Measurements from ENCODE around the gene LRPAP1. TPM values are rescaled to one million over a fixed set of nuclear protein-coding genes. Genes with fewer than 3 reads are reported as not detected.
"Not testable (repeated sequence)": the region's sequence is repeated elsewhere in the genome, so short reads cannot be mapped to it uniquely, and the experiment has no call there.

The LRPAP1 gene
- total RNA-seq, 1 donor: 82.9 TPM

- not testable (repeated sequence) for H3K27me3 ChIP-seq (ENCODE audit: insufficient read depth, low read length); H3K4me3 ChIP-seq (ENCODE audit: low read length); H3K4me1 ChIP-seq (ENCODE audit: insufficient read depth, low read length); H3K9me3 ChIP-seq (ENCODE audit: low read depth, low read length)
Observed at GRCh38 chr4:3569611-3570010, 37.4 kb upstream of the LRPAP1 start.

GRCh38 chr4:3566701-3567100 is 34.5 kb upstream of the LRPAP1 start:
- not testable (repeated sequence) for H3K4me3 ChIP-seq (ENCODE audit: low read length); H3K4me1 ChIP-seq (ENCODE audit: insufficient read depth, low read length); H3K27me3 ChIP-seq (ENCODE audit: insufficient read depth, low read length); H3K9me3 ChIP-seq (ENCODE audit: low read depth, low read length)

DNA sequence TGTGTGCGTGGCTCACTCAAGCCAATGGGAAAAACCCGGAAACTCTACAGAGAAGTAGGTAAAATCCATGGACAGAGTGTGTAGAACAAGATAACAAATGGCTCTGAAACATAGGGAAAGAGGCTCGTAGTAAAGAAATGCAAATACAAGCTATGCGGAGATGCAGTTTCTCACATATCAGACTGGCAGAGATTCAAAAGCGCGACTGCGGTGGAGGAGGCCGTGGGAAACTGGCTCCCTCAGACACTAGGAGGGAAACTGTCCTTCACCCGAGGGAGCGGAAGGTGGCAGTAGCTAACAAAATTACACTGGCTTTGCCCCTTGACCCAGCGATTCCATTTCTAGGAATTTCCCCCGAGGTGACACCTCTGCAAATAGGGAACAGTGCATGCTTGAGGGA is 34.1 kb upstream of the LRPAP1 start:
- not testable (repeated sequence) for H3K9me3 ChIP-seq (ENCODE audit: low read depth, low read length); H3K4me3 ChIP-seq (ENCODE audit: low read length); H3K27me3 ChIP-seq (ENCODE audit: insufficient read depth, low read length); H3K4me1 ChIP-seq (ENCODE audit: insufficient read depth, low read length)

- not testable (repeated sequence) for H3K27me3 ChIP-seq (ENCODE audit: insufficient read depth, low read length); H3K9me3 ChIP-seq (ENCODE audit: low read depth, low read length); H3K4me1 ChIP-seq (ENCODE audit: insufficient read depth, low read length); H3K4me3 ChIP-seq (ENCODE audit: low read length)
Observed at GRCh38 chr4:3564948-3565347, 32.7 kb upstream of the LRPAP1 start.

DNA sequence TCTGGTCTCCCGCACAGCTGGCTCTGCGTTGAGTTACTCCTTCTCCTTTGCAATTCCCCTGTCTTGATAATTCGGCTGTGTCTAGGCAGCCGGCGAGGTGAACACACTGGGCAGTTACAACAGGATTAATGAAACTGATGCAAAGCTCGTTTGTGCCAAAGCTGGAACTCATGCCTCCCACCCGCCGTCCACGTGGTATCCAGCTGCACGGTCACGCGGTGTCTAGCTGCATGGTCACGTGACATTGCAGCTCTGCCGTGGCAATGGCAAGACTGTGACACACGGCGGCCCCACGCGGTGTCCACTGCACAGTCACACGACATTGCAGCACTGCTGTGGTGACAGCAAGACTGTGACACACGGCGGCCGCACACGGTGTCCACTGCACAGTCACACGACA is 31.2 kb upstream of the LRPAP1 start:
- Histone ChIP-seq H3K4me1 (ENCODE audit: insufficient read depth, low read length) (no peaks in the 10 kb centered on the region), H3K4me3 (ENCODE audit: low read length) (no peak overlapping the region), H3K9me3 (ENCODE audit: low read depth, low read length) (no peaks in the 10 kb centered on the region), H3K27me3 (ENCODE audit: insufficient read depth, low read length) (no peaks in the 10 kb centered on the region)

GRCh38 chr4:3562127-3562526 is 29.9 kb upstream of the LRPAP1 start:
- not testable (repeated sequence) for H3K27me3 ChIP-seq (ENCODE audit: insufficient read depth, low read length); H3K4me1 ChIP-seq (ENCODE audit: insufficient read depth, low read length); H3K9me3 ChIP-seq (ENCODE audit: low read depth, low read length); H3K4me3 ChIP-seq (ENCODE audit: low read length)

- H3K4me1 ChIP-seq (ENCODE audit: insufficient read depth, low read length): peaks cover 18% of the 10 kb centered on the region
- H3K4me3 ChIP-seq (ENCODE audit: low read length); H3K9me3 ChIP-seq (ENCODE audit: low read depth, low read length); H3K27me3 ChIP-seq (ENCODE audit: insufficient read depth, low read length): not testable (repeated sequence)
Observed at GRCh38 chr4:3560465-3560864, 28.2 kb upstream of the LRPAP1 start.

DNA sequence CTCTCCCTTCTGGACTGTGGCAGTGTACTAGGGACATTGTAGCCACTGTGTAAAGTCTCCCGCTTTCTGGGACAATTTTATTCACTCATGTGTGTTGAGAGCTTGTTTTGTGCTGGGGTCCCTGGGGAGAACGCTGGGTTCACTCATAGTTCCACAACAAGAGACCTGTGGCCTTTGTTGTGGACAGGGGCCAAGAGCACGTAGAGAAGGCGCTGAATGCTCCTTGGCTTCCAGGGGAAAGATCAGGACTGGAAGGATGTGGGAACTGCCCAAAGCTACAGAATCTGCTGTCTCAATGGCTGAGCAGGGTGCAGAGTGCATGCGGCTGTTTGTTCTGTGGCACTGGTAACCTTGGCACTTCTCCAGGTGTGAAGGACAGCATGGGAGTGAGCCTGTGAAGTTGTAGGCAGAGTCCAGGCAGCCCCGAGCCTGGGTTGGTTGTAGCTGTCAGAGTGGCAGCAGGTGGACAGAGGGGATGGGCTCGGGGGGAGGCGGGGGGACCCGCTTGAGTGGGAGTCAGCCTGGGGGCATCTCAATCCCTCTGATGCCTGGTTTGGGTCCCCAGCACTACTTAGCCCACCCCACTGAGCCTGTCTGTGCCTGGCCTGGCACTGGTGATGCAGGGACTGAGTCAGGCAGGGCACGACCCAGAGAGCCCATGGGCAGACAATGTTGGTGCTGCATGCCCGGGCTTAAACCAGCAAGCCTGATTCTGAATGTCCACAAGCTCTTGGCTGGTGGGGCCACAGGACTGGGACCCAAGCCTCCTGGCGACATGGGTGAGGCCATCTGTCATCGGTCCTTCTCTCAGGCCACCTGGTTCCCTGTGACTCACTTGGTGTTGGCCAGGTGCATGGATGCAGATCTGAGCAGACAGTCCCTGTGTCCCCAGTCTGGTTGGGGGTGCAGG is 27.4 kb upstream of the LRPAP1 start:
- H3K27me3 ChIP-seq (ENCODE audit: insufficient read depth, low read length); H3K9me3 ChIP-seq (ENCODE audit: low read depth, low read length); H3K4me3 ChIP-seq (ENCODE audit: low read length): not testable (repeated sequence)
- H3K4me1 ChIP-seq (ENCODE audit: insufficient read depth, low read length): peaks cover 22% of the 10 kb centered on the region

- not testable (repeated sequence) for H3K4me3 ChIP-seq (ENCODE audit: low read length); H3K27me3 ChIP-seq (ENCODE audit: insufficient read depth, low read length); H3K9me3 ChIP-seq (ENCODE audit: low read depth, low read length)
- peaks cover 30% of the 10 kb centered on the region for H3K4me1 ChIP-seq (ENCODE audit: insufficient read depth, low read length)
Observed at GRCh38 chr4:3558514-3558836, 26.3 kb upstream of the LRPAP1 start.

DNA sequence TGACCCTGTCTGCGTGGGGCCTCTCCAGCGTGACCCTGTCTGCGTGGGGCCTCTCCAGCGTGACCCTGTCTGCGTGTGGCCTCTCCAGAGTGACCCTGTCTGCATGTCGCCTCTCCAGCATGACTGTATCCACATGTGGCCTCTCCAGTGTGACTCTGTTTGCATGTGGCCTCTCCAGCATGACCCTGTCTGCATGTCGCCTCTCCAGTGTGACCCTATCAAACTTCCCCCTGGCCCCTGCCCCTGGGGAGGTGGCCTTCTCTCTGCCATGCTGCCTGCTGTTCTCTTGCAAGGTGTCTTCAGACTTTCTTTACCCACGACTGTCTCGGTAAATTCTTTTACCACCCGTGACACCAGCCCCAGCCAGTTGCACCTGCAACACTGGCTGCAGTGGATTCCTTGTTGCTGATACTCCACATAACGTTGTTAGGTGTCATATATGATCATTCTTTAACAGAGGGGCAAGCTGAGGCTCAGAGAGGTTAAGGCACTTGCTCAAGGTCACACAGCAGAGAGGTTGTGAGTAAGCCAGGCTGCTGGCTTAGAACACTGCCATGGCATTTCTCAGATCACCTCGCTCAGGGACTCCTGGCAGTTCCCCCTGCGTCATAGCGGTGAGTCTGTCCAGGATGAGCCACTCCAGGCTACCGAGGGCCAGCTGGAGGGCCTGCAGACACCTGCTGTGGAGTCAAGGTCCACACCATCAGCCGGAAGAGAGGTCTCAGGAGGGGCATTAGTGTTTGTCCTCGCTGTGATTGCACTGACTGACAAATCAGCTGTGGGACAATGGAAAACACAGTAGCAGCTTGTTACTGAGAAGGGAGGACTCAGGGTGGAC is 25.7 kb upstream of the LRPAP1 start:
- not testable (repeated sequence) for H3K9me3 ChIP-seq (ENCODE audit: low read depth, low read length); H3K27me3 ChIP-seq (ENCODE audit: insufficient read depth, low read length); H3K4me3 ChIP-seq (ENCODE audit: low read length)
- H3K4me1 ChIP-seq (ENCODE audit: insufficient read depth, low read length): peaks cover 32% of the 10 kb centered on the region

- not testable (repeated sequence) for H3K4me3 ChIP-seq (ENCODE audit: low read length); H3K9me3 ChIP-seq (ENCODE audit: low read depth, low read length)
Observed at GRCh38 chr4:3557088-3557492, 24.9 kb upstream of the LRPAP1 start.

GRCh38 chr4:3556244-3556867 is 24.1 kb upstream of the LRPAP1 start:
- H3K9me3 ChIP-seq (ENCODE audit: low read depth, low read length); H3K4me3 ChIP-seq (ENCODE audit: low read length); H3K27me3 ChIP-seq (ENCODE audit: insufficient read depth, low read length): not testable (repeated sequence)
- peaks cover 32% of the 10 kb centered on the region for H3K4me1 ChIP-seq (ENCODE audit: insufficient read depth, low read length)

More at GRCh38 chr4:3557088-3557492, 24.9 kb upstream of the LRPAP1 start:
- peaks cover 32% of the 10 kb centered on the region for H3K4me1 ChIP-seq (ENCODE audit: insufficient read depth, low read length)
- not testable (repeated sequence) for H3K27me3 ChIP-seq (ENCODE audit: insufficient read depth, low read length)

DNA sequence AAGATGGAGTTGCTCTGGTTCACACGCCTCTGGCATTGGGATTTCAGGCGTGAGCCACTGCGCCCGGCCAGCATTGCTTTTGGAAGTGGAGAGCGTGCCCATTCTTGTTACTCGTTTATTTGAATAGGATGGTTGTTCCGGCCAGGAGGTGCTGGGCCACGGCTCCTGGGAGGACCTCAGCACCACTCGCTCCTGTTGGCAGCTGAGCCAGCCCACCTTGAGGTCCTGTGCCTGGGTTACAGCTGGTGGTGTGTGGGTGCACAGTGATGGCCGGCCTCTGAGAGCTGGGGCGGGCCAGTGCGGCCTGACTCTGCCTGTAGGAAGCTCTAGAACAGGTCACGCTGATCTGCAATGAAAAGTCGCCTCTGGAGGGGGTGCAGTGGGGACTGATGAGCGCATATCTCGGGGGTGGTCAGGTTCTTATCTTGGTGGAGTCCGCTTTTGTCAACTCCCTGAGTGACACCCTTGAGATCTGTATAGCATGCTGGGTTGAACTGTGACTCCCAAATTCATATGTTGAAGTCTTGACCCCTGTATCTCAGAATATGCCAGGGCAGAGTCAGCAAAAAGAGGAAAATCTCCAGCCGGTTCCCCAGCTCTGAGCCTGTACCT is 23.3 kb upstream of the LRPAP1 start:
- H3K4me1 ChIP-seq (ENCODE audit: insufficient read depth, low read length): peaks cover 32% of the 10 kb centered on the region
- not testable (repeated sequence) for H3K27me3 ChIP-seq (ENCODE audit: insufficient read depth, low read length); H3K9me3 ChIP-seq (ENCODE audit: low read depth, low read length); H3K4me3 ChIP-seq (ENCODE audit: low read length)

- peaks cover 20% of the 10 kb centered on the region for H3K4me1 ChIP-seq (ENCODE audit: insufficient read depth, low read length)
- H3K27me3 ChIP-seq (ENCODE audit: insufficient read depth, low read length); H3K4me3 ChIP-seq (ENCODE audit: low read length); H3K9me3 ChIP-seq (ENCODE audit: low read depth, low read length): not testable (repeated sequence)
Observed at GRCh38 chr4:3551366-3551765, 19.1 kb upstream of the LRPAP1 start.

DNA sequence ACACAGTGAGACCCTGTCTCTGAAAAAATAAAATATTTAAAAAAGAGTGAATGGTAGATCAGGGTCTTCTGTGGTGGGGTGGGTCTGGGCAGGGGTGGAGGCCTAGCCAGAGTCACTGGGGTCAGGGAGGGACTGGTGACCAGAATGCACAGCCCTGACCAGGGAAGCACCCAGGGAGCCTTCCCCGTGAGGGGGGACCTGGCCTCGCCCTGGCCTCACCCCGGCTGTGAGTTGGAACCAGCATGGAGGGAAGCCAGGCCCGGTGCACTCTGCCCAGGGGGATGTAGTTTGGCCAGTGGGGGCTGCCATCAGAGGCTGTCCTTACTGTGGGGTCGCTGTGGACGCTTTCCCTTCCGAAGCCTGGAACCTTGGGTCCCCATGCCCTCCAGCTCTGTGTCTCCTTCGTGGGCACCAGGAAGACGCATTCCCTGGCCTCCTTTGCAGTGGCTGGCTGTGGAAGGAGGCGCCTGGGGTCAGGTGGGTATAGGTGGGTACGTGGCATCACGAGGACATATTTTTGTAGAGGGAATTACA is 18.6 kb upstream of the LRPAP1 start:
- not testable (repeated sequence) for H3K4me3 ChIP-seq (ENCODE audit: low read length); H3K27me3 ChIP-seq (ENCODE audit: insufficient read depth, low read length); H3K9me3 ChIP-seq (ENCODE audit: low read depth, low read length)
- H3K4me1 ChIP-seq (ENCODE audit: insufficient read depth, low read length): peaks cover 17% of the 10 kb centered on the region

Measured in mononuclear cell (primary cell).